ENCODE data around the gene MAGI1. TPM values are rescaled to one million over a fixed set of nuclear protein-coding genes. Genes with fewer than 3 reads are reported as not detected.

Gene MAGI1
- total RNA-seq, 1 donor from 2014 or later = not detected

GRCh38 chr3:65664446-65664845 lies 374.3 kb downstream of the MAGI1 start:
- no peak overlapping the region for H3K4me3 Mint-ChIP-seq
- intact Hi-C loops (cut with micrococcal nuclease) = no loop called here
- H3K4me1 Mint-ChIP-seq = no peaks in the 10 kb centered on the region
- no peaks in the 10 kb centered on the region for H3K27me3 Mint-ChIP-seq
- ChIA-PET POLR2A (no interaction called here), CTCF (no interaction called here)
- ATAC-seq (ENCODE audit: low read depth) = no peak
- H3K27ac Mint-ChIP-seq = no peak overlapping the region
- H3K36me3 Mint-ChIP-seq (ENCODE audit: low read depth) = no peaks in the 10 kb centered on the region
- no peak for DNase-seq
- no peak for TF ChIP-seq CTCF (IDR thresholded peaks at IDR 0.05)
- H3K9me3 Mint-ChIP-seq = peaks cover 2% of the 10 kb centered on the region

GRCh38 chr3:65662095-65662494 lies 376.6 kb downstream of the MAGI1 start:
- POLR2A ChIA-PET = no interaction called here
- intact Hi-C loops (cut with micrococcal nuclease) = no loop called here
- Mint-ChIP-seq H3K27me3 (no peaks in the 10 kb centered on the region), H3K27ac (no peak overlapping the region), H3K9me3 (peaks cover 2% of the 10 kb centered on the region), H3K4me3 (no peak overlapping the region), H3K36me3 (ENCODE audit: low read depth) (no peaks in the 10 kb centered on the region), H3K4me1 (no peaks in the 10 kb centered on the region)
- TF ChIP-seq CTCF (IDR thresholded peaks at IDR 0.05) = no peak
- no peak for ATAC-seq (ENCODE audit: low read depth)
- CTCF ChIA-PET = no interaction called here
- DNase-seq = no peak

- Mint-ChIP-seq H3K9me3 (peaks cover 2% of the 10 kb centered on the region), H3K4me1 (no peaks in the 10 kb centered on the region), H3K27ac (no peak overlapping the region), H3K36me3 (ENCODE audit: low read depth) (no peaks in the 10 kb centered on the region), H3K27me3 (no peaks in the 10 kb centered on the region), H3K4me3 (no peak overlapping the region)
- intact Hi-C loops (cut with micrococcal nuclease) = no loop called here
- POLR2A ChIA-PET = no interaction called here
- no peak for TF ChIP-seq CTCF (IDR thresholded peaks at IDR 0.05)
- DNase-seq = no peak
- ATAC-seq (ENCODE audit: low read depth) = no peak
- CTCF ChIA-PET = no interaction called here
These were observed 378.6 kb downstream of the MAGI1 start for GRCh38 chr3:65660000-65660598.

GRCh38 chr3:65659396-65659795 lies 379.3 kb downstream of the MAGI1 start:
- Mint-ChIP-seq H3K9me3 (peaks cover 2% of the 10 kb centered on the region), H3K36me3 (ENCODE audit: low read depth) (no peaks in the 10 kb centered on the region), H3K27me3 (no peaks in the 10 kb centered on the region), H3K4me3 (no peak overlapping the region), H3K27ac (no peak overlapping the region), H3K4me1 (no peaks in the 10 kb centered on the region)
- intact Hi-C loops (cut with micrococcal nuclease) = no loop called here
- ATAC-seq (ENCODE audit: low read depth) = no peak
- CTCF ChIA-PET = no interaction called here
- POLR2A ChIA-PET = no interaction called here
- no peak for DNase-seq
- TF ChIP-seq CTCF (IDR thresholded peaks at IDR 0.05) = no peak

- DNase-seq = no peak
- H3K9me3 Mint-ChIP-seq = peaks cover 2% of the 10 kb centered on the region
- H3K4me3 Mint-ChIP-seq = no peak overlapping the region
- no peaks in the 10 kb centered on the region for H3K36me3 Mint-ChIP-seq (ENCODE audit: low read depth)
- no peaks in the 10 kb centered on the region for H3K4me1 Mint-ChIP-seq
- no peak for TF ChIP-seq CTCF (IDR thresholded peaks at IDR 0.05)
- ChIA-PET CTCF (no interaction called here), POLR2A (no interaction called here)
- ATAC-seq (ENCODE audit: low read depth) = no peak
- no peaks in the 10 kb centered on the region for H3K27me3 Mint-ChIP-seq
- intact Hi-C loops (cut with micrococcal nuclease) = no loop called here
- H3K27ac Mint-ChIP-seq = no peak overlapping the region
These were observed 380.3 kb downstream of the MAGI1 start for GRCh38 chr3:65658401-65658800.

Data from activated B cell treated with CpG ODN at 0.5 μM for 24 hours (primary cell).